GM21529 (cell line): ENCODE data around the gene SPSB2.

Experiments used
- ATAC-seq: cut with Tn5 transposase; IDR thresholded peaks from one replicate; pipeline ENCODE4 v1.9.1; 2021; ENCODE audit not compliant: unreplicated experiment

SPSB2 gene

GRCh38 chr12:6851921-6852650 is 21.0 kb downstream of the SPSB2 start, which contains the start of gene USP5:
USP5 (plus strand) TSS chr12:6852150; CDS start chr12:6852180, 30 bp downstream.
- ATAC-seq, result peak; percentile 71

DNA sequence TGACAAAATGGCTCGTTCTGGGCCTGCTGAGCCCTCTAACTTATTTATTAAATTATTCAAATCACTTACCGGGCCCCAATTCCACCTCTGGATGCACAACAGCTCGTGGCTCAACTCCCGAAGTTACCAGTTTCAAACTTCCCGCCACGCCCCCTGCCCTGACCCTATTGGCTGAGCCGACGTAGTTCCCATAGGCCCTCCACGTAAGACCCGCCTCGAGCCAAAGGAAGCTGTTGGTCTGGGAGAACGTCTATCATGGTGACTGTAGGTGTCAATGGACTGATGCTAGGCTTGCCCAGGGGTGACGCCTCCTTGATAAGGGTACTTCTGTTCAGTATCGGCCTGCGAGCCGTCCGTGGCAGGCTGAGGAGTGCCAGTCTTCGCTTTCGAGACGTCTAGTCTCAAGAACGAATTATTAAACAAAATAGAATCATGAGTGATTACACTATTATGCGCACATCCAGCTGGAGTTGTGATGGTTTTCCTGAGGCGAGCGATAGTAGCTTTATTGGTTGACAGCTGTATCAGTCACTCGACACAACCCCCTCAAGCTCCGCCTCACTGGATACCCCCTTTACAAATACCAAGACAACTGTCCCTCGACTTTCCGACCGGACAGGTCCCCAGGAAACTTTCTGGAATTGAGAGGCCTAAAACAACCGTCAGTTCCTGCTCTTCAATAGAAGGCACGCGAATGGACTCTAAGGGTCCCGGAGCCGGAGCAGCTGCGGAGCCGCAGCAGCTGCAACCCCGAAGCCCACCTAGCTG is 21.8 kb downstream of the SPSB2 start, which contains the start of gene CDCA3:
CDCA3 (minus strand) TSS at position 134 of the 768 bp plus-strand sequence. CDS start 334 bp downstream, outside the sequence.
- ATAC-seq, result peak; percentile 52

DNA sequence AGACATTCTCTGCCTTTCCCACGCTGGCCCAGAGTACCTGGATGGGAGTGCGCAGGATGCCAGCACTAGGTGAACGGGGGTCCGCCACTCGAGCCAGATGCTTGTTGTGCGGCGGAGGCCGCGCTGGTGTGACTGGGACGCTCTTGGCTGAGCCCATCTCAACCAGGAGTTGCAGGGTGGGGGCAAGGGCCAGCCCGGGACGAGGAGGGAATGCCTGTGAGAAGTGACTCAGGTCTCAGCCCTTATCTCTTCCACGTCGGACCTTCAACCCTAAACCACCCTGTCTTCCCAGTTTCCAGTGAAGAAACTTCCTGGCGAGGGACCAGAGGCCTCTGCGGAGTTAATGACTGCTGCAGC is 22.3 kb downstream of the SPSB2 start:
- ATAC-seq, result no peak

DNA sequence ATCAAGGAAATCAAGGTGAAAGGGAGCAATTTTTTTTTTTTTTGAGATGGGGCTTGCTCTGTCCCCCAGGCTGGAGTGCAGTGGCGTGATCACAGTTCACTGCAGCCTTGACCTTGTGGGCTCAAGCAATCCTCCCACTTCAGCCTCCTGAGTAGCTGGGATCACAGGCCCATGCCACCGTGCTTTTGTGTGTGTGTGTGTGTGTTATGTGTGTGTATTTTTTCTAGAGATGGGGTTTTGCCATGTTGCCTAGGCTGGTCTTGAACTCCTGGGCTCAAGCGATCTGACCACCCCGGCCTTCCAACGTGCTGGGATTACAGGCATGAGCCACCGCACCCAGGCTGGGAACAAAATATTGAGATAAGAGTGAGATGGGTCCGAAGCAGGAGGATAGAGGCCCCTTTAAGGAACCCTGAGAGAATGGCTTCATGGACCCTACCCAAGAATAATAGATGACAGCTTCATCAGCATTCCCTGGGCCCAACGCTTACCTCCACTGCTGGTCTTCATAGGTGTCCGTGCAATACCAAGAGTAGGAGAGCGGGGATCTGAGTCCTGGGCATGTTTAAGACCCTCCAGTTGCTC is 23.0 kb downstream of the SPSB2 start:
- no peak for ATAC-seq

DNA sequence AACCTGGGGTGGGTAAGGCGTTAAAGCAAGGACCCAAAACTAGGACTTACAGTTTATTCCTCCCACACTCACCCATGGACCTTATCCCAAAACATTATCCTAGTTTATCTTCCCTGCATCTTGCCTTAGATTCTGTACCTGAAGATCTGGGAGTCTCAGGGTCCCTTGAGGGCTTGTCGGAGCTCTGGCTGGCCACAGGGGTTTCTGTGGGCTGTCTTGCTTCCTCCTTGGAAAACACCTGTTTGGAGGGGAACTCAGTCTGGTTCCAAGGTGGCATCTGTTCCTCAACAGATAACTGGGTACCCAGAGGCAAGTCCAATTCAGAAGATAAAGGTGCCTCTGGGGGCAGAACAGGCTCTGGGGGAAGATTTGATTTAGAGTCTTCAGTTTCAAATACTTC is 23.7 kb downstream of the SPSB2 start:
- no peak for ATAC-seq

DNA sequence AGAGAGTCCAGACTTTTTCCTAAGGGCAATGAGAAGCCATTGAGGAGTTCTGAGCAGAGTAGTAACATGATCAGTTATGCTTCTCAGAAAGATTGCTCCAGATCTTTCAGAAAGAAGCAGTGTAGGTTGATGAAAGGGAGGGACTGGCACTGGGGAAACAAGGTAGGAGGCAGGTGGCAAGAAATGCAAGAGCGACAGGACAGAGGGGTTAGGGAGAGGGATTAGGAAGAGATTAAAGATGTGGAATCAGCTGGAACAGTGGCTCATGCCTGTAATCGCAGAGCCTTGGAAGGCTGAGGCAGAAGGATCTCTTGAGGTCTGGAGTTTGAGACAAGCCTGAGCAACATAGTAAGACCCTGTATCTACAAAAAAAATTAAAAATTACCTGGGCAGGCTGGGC is 25.4 kb downstream of the SPSB2 start:
- ATAC-seq, result no peak

GRCh38 chr12:6846316-6846869 is 26.7 kb downstream of the SPSB2 start:
- no peak for ATAC-seq

DNA sequence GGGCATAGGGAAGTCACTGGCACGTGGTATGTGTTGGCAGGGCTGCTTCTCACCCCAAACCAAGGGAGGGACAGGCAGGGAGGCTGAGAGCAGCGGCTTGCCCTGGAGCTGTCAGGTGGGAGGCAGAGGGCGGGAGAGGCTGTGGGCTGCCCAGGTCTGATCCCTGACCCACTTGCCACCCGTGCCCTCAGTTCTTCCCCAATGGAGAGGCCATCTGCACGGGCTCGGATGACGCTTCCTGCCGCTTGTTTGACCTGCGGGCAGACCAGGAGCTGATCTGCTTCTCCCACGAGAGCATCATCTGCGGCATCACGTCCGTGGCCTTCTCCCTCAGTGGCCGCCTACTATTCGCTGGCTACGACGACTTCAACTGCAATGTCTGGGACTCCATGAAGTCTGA is 27.7 kb downstream of the SPSB2 start:
- ATAC-seq, result no peak

- ATAC-seq, result no peak
Observed at GRCh38 chr12:6843118-6843902, 29.8 kb downstream of the SPSB2 start.

- ATAC-seq, result no peak
Observed at GRCh38 chr12:6842075-6842474, 31.0 kb downstream of the SPSB2 start.

DNA sequence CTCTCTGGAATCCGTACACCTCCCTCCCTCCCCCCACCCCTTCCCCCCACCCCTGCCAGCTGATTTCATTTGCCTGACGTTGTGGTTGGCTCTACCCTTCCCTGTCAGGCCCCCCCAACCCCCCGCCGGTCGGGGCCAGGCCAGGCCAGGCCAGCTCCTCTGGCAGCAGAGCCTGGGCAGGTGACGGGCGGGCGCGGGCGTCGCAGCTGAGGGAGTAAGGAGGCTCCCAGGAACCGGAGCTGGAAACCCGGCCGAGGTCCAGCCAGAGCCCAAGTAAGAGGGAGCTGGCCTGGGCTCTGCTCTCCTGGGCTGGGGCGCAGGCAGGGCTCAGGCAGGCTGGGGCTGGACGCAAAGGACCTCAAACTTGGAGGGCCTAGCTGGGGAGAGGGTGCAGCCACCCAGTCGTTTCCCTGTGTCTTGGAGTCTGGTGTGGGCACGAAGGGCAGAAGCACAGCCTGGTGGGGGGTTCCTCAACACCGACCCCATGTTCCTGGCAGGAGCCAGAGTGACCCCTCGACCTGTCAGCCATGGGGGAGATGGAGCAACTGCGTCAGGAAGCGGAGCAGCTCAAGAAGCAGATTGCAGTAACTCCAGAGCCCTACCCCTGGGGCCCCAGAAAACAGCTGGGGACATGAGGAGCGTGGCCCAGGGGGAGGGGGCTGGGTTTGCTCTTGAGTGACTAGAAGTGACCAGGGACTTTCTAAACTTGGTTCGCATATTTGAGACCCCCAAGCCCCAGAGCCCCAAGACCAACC is 32.2 kb downstream of the SPSB2 start, which contains the start of gene GNB3:
GNB3 (plus strand) TSS at position 165 of the 755 bp plus-strand sequence; CDS start at position 528, 363 bp downstream.
- ATAC-seq, result no peak

DNA sequence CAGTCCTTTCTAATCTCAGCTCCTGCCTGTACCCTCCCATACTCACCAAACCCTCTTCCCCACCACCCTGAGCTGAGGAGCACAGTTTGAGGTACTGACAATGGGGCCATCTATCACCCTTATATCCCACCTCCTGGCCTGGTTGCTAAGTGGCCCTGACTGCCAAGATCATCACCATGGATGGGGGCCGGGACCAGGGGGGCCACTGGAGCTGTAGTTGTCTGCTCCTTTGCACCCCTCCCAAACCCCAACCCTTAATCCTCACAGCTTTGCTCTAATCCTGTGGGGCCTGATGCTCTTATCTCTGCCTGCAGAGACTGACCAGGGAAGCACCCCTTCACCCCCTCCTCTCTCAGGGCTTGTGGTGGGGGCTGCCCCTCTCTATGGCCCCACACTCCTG is 32.8 kb downstream of the SPSB2 start:
- no peak for ATAC-seq

- ATAC-seq, result peak; percentile 85
Observed at GRCh38 chr12:6839482-6840201, 33.5 kb downstream of the SPSB2 start.

DNA sequence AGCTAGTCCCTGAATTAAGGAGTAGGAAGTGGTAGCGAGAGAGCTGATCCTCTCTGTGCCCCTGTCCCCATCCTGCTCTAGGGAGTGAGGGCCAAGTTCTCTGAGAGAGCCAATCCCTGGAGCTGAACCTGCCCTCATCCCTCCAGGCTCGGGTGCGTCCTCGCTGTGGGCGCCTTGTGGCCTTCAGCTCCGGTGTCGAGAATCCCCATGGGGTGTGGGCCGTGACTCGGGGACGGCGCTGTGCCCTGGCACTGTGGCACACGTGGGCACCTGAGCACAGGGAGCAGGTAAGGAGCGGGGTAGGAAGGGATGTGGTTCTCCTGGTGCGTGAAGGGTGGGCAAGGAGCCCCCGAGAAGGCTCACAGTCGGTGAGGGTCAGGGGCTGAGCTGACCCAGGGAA is 34.2 kb downstream of the SPSB2 start:
- no peak for ATAC-seq

DNA sequence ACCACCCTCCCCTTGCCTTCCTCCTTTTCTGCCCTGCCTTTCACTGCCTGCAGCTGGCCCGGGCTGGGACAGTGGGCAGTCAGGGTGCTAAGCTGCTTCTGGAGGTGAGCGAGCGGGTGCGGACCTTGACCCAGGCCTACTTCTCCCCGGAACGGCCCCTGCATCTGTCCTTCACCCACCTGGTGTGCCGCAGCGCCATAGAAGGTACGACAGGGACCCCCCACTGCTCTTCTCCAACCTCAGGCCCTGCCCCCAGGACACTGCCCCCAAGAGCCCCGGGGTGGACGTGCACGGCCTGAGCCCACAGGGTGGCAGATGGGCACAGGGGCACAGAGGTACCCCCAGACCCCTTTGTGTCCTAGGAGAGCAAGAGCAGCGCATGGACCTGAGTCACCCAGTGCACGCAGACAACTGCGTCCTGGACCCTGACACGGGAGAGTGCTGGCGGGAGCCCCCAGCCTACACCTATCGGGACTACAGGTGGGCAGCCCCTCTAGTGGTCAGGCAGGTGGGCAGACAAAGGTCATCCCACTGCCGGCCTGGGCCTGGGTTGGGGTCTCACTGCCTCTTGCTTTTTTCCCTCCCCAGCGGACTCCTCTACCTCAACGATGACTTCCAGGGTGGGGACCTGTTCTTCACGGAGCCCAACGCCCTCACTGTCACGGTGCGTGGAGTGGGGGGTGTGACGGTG is 35.6 kb downstream of the SPSB2 start:
- no peak for ATAC-seq

- ATAC-seq, result no peak
Observed at GRCh38 chr12:6836851-6837250, 36.3 kb downstream of the SPSB2 start.

DNA sequence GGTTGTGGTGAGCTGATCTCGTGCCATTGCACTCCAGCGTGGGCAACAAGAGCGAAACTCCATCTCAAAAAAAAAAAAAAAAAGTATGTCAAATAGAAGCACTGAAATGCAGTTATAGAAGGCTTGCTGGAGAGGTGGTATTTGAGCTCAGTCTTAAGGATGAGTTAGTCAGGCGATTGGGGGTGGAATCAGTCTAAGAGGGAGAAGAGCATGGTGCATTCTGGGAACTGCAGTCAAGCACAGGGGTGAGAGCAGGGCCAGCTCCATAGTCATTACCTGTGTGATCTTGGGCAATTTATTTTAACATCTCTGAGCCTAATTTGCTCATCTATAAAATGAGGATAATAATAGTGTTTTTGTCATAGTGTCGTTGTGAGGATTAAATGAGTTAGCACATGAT is 38.2 kb downstream of the SPSB2 start:
- ATAC-seq, result no peak

GRCh38 chr12:6834254-6834653 is 38.8 kb downstream of the SPSB2 start:
- no peak for ATAC-seq
